Skeletal muscle tissue (tissue), 4 donors: ENCODE results near the gene MRPL23. TPM values are rescaled to one million over a fixed set of nuclear protein-coding genes. Genes with fewer than 3 reads are reported as not detected.

Source experiments
- H3K27ac ChIP-seq: one replicate; pipeline ENCODE4 v1.7.0; 2013; ENCODE audit warnings: mild to moderate bottlenecking, low read depth, low read length, inconsistent platforms
- H3K27me3 ChIP-seq, 3 donors: one replicate each; pipeline ENCODE4 v1.7.0; 2013; ENCODE audit warnings: low read length in 3 of 3; ENCODE audit not compliant: control insufficient read depth in 3 of 3, insufficient read depth in 3 of 3
- H3K36me3 ChIP-seq, 3 donors: one replicate each; pipeline ENCODE4 v1.7.0; 2013; ENCODE audit warnings: low read length in 3 of 3; ENCODE audit not compliant: control insufficient read depth in 3 of 3, insufficient read depth in 3 of 3
- H3K4me1 ChIP-seq, 3 donors: one replicate each; pipeline ENCODE4 v1.7.0; 2013; ENCODE audit warnings: low read length in 3 of 3, mild to moderate bottlenecking in 3 of 3; ENCODE audit not compliant: control insufficient read depth in 3 of 3, insufficient read depth in 3 of 3
- H3K4me3 ChIP-seq, 3 donors: one replicate each; pipeline ENCODE4 v1.7.0; 2013; ENCODE audit warnings: low read length in 3 of 3
- H3K9ac ChIP-seq, 3 donors: one replicate each; pipeline ENCODE4 v1.7.0; 2013; ENCODE audit warnings: low read length in 3 of 3, mild to moderate bottlenecking in 3 of 3, moderate library complexity in 2 of 3, low read depth in 1 of 3
- H3K9me3 ChIP-seq, 3 donors: one replicate each; pipeline ENCODE4 v1.7.0; 2013; ENCODE audit warnings: low read length in 3 of 3; ENCODE audit not compliant: control insufficient read depth in 3 of 3
- total RNA-seq: library from RNA; depleted of rRNA; stranded (reverse); fragments of >200 nt; gene quantifications from one replicate; pipeline ENCODE4 v1.2.3, GENCODE V29; 2014
- donor health status: Osteomylitis.

MRPL23 gene
- total RNA-seq, 1 donor from 2014 or later, result 12.0 TPM

GRCh38 chr11:1968454-1969002, 21.4 kb downstream of the MRPL23 start:
- H3K27me3 ChIP-seq, result no peaks in the 10 kb centered on the region
- no peak overlapping the region for H3K27ac ChIP-seq
- H3K9ac ChIP-seq, result no peak overlapping the region
- no peaks in the 10 kb centered on the region for H3K36me3 ChIP-seq
- no peaks in the 10 kb centered on the region for H3K9me3 ChIP-seq
- no peak overlapping the region for H3K4me3 ChIP-seq
- H3K4me1 ChIP-seq, result no peaks in the 10 kb centered on the region

GRCh38 chr11:1969035-1969434, 21.9 kb downstream of the MRPL23 start:
- Histone ChIP-seq H3K36me3 (no peaks in the 10 kb centered on the region), H3K27me3 (no peaks in the 10 kb centered on the region), H3K9ac (no peak overlapping the region), H3K9me3 (no peaks in the 10 kb centered on the region), H3K27ac (no peak overlapping the region), H3K4me3 (no peak overlapping the region), H3K4me1 (no peaks in the 10 kb centered on the region)

- Histone ChIP-seq H3K9ac (no peak overlapping the region), H3K27ac (no peak overlapping the region), H3K27me3 (no peaks in the 10 kb centered on the region), H3K9me3 (no peaks in the 10 kb centered on the region), H3K4me1 (no peaks in the 10 kb centered on the region), H3K36me3 (no peaks in the 10 kb centered on the region), H3K4me3 (no peak overlapping the region)
Measured at GRCh38 chr11:1969776-1970175, 22.6 kb downstream of the MRPL23 start.

DNA sequence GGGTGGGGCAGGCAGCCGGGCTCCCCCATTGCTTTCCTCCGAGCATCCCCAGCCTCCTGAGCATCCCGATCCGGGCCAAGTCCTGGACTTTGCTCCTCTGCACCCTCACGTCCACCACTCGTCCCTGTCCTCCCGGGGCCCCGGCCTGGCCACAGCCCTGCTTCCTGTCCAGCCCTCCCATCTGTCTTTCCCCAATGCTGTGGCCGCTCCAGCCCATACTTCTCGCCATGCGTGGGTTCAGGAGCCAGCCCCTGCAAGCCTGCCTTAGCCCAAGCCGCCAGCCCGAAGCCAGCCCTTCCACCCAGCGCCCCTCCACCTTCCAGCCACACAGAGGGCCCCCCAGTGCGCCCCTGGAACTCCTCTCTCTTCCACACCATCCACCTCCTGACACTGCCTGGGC, 23.8 kb downstream of the MRPL23 start:
- Histone ChIP-seq H3K9ac (no peak overlapping the region), H3K27ac (no peak overlapping the region), H3K9me3 (no peaks in the 10 kb centered on the region), H3K36me3 (no peaks in the 10 kb centered on the region), H3K27me3 (no peaks in the 10 kb centered on the region), H3K4me3 (no peak overlapping the region), H3K4me1 (no peaks in the 10 kb centered on the region)

GRCh38 chr11:1975185-1975584, 28.1 kb downstream of the MRPL23 start:
- Histone ChIP-seq H3K9me3 (no peaks in the 10 kb centered on the region), H3K4me1 (no peaks in the 10 kb centered on the region), H3K27me3 (no peaks in the 10 kb centered on the region), H3K9ac (no peak overlapping the region), H3K27ac (no peak overlapping the region), H3K4me3 (no peak overlapping the region), H3K36me3 (no peaks in the 10 kb centered on the region)

DNA sequence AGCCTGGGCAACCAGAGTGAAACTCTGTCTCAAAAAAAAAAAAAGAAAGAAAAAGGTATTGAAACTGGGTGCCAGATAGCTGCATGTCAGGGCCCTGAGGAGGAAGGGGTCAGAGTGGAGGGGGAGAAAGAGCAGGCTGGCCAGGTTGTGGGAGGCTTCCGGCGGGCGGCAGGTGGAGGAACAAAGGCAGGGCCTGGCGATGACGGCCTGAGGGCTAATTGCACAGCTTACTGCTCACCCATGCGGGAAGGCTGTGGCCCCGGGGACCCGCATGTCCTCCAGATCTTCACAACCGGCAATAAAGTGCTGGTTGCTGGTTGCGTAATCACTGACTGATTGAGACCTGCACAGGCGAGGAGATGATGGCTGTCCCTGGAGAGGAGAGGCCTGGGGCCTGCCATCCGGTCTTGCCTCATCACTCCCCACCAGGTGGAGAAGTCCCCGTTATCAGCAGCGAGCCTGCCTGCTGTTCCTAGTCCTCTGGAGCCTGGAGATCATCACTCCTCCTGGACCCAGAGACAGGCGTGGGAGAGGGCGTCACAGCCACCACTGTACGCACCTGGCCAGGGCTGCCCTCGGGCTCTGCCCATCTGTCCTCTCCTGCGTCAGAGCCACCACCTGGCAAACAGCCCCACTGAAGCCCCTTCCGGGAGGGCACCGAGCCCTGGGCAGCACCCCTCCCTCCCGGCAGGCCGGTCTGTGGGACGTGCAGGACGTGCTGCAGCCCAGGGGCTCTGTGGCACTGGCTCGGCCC, 31.8 kb downstream of the MRPL23 start:
- Histone ChIP-seq H3K27ac (no peak overlapping the region), H3K36me3 (no peaks in the 10 kb centered on the region), H3K4me3 (no peak overlapping the region), H3K9me3 (no peaks in the 10 kb centered on the region), H3K27me3 (no peaks in the 10 kb centered on the region), H3K4me1 (no peaks in the 10 kb centered on the region), H3K9ac (no peak overlapping the region)

DNA sequence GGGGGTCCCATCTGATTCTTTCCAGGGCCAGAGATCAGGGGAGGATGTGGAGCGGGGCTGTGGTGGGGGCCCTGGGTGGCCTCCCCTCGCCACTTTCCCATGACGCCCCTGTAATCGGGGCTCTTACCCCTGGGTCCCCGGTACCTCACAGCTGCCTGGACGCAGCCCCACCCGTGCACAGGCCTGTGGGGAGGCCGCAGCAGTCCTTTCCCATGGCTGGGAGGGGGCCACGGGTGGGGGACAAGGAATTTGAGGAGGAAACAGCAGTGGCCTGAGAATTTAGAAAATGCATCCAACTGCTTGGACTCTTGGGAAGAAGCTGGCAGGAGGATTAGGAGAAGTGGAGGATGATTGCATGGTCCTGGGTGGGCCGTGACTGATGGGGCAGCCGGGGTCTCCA, 32.5 kb downstream of the MRPL23 start:
- Histone ChIP-seq H3K9ac (no peak overlapping the region), H3K36me3 (no peaks in the 10 kb centered on the region), H3K27me3 (no peaks in the 10 kb centered on the region), H3K4me1 (no peaks in the 10 kb centered on the region), H3K9me3 (no peaks in the 10 kb centered on the region), H3K4me3 (no peak overlapping the region), H3K27ac (no peak overlapping the region)

GRCh38 chr11:1982873-1983600, 35.9 kb downstream of the MRPL23 start:
- H3K27me3 ChIP-seq, result no peaks in the 10 kb centered on the region
- no peak overlapping the region for H3K9ac ChIP-seq
- no peaks in the 10 kb centered on the region for H3K9me3 ChIP-seq
- H3K4me3 ChIP-seq, result no peak overlapping the region
- no peaks in the 10 kb centered on the region for H3K36me3 ChIP-seq
- H3K4me1 ChIP-seq, result no peaks in the 10 kb centered on the region
- no peak overlapping the region for H3K27ac ChIP-seq

DNA sequence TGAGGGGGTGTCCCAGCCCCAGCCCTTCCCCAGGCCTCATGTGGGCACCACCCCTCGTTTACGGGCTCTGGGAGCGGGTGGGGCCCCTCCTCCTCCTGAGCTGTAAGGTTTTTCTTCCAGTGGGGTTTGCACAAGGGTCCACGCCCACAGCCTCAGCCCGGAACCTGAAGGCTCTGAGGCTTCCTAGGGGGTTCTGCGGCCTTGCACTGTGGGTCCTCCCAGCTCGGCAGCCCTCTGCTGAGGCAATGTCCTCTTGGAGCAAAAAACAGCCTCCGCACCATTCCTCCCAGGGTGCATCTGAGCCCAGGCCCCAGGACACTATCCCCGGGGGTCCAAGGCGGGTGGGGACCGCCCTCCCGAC, 36.4 kb downstream of the MRPL23 start:
- H3K27me3 ChIP-seq, result no peaks in the 10 kb centered on the region
- no peaks in the 10 kb centered on the region for H3K36me3 ChIP-seq
- no peak overlapping the region for H3K9ac ChIP-seq
- no peaks in the 10 kb centered on the region for H3K4me1 ChIP-seq
- H3K4me3 ChIP-seq, result no peak overlapping the region
- H3K27ac ChIP-seq, result no peak overlapping the region
- no peaks in the 10 kb centered on the region for H3K9me3 ChIP-seq

DNA sequence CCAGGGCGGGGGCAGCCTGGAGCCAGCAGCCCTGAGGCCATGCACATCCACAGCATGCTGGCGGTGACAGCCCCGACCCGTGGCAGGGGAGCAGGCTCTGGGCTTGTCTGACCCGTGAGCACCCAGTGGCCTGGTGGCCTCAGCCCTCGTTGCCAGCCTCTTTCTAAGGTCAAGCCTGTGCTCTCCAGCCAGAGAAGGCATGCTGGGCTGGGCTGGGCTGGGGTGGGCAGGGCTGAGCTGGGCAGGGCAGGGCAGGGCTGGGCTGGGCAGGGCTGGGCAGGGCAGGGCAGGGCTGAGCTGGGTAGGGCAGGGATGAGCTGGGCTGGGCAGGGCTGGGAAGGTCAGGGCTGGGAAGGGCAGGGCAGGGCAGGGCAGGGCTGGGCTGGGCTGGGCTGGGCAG, 39.9 kb downstream of the MRPL23 start:
- no peaks in the 10 kb centered on the region for H3K36me3 ChIP-seq

More for the DNA sequence above, 39.9 kb downstream of the MRPL23 start:
- no peak overlapping the region for H3K27ac ChIP-seq
- no peak overlapping the region for H3K9ac ChIP-seq
- H3K4me3 ChIP-seq, result no peak overlapping the region
- H3K9me3 ChIP-seq, result no peaks in the 10 kb centered on the region
- no peaks in the 10 kb centered on the region for H3K27me3 ChIP-seq
- no peaks in the 10 kb centered on the region for H3K4me1 ChIP-seq
